GM06990 (cell line): ENCODE data around the gene ERMARD.

Experiments used
- DNase-seq: peaks from one replicate; pipeline ENCODE4 v3.0.0-alpha.2; 2011; ENCODE audit not compliant: insufficient read length; ENCODE audit errors: extremely low read depth
- H3K27me3 ChIP-seq: replicated peaks from 2 replicates; pipeline ENCODE4 v1.6.0; 2011; ENCODE audit warnings: low read length; ENCODE audit not compliant: control insufficient read depth, insufficient read depth
- H3K36me3 ChIP-seq: 2 replicates; pipeline ENCODE4 v1.5.1; 2011; ENCODE audit warnings: low read length; ENCODE audit not compliant: control insufficient read depth, insufficient read depth
- H3K4me3 ChIP-seq: replicated peaks from 2 replicates; pipeline ENCODE4 v1.5.1; 2011; ENCODE audit warnings: low read depth, mild to moderate bottlenecking, control low read depth, low read length
- CTCF ChIP-seq: IDR thresholded peaks from 2 replicates; pipeline ENCODE4 v1.5.1; 2011; ENCODE audit warnings: low read length, control low read depth, mild to moderate bottlenecking, inconsistent platforms; ENCODE audit not compliant: insufficient read depth, poor library complexity, severe bottlenecking

The ERMARD gene

GRCh38 chr6:169825558-169826225 is 74.3 kb downstream of the ERMARD start:
- TF ChIP-seq CTCF = no peak
- no peak for DNase-seq
- H3K27me3 ChIP-seq = no peaks in the 10 kb centered on the region; the same call in 1 of the 2 replicates
- no peaks in the 10 kb centered on the region; the same call in 1 of the 2 replicates for H3K36me3 ChIP-seq
- H3K4me3 ChIP-seq = no peak overlapping the region

GRCh38 chr6:169826697-169827096 is 75.3 kb downstream of the ERMARD start:
- Histone ChIP-seq H3K27me3 (no peaks in the 10 kb centered on the region; the same call in 1 of the 2 replicates), H3K36me3 (no peaks in the 10 kb centered on the region; the same call in 1 of the 2 replicates), H3K4me3 (no peak overlapping the region)
- TF ChIP-seq CTCF = no peak
- DNase-seq = no peak

GRCh38 chr6:169827290-169827717 is 75.9 kb downstream of the ERMARD start:
- H3K27me3 ChIP-seq = no peaks in the 10 kb centered on the region; the same call in 1 of the 2 replicates
- no peak for DNase-seq
- TF ChIP-seq CTCF = no peak
- no peaks in the 10 kb centered on the region; the same call in 1 of the 2 replicates for H3K36me3 ChIP-seq
- H3K4me3 ChIP-seq = no peak overlapping the region

- H3K4me3 ChIP-seq = no peak overlapping the region
- H3K36me3 ChIP-seq = no peaks in the 10 kb centered on the region; the same call in 1 of the 2 replicates
- TF ChIP-seq CTCF = no peak
- H3K27me3 ChIP-seq = no peaks in the 10 kb centered on the region; the same call in 1 of the 2 replicates
- no peak for DNase-seq
These were observed 76.8 kb downstream of the ERMARD start for GRCh38 chr6:169828176-169828575.

GRCh38 chr6:169829786-169830185 is 78.4 kb downstream of the ERMARD start:
- Histone ChIP-seq H3K4me3 (no peak overlapping the region), H3K36me3 (no peaks in the 10 kb centered on the region; the same call in 1 of the 2 replicates), H3K27me3 (no peaks in the 10 kb centered on the region; the same call in 1 of the 2 replicates)
- TF ChIP-seq CTCF = no peak
- no peak for DNase-seq
